PFSK-1 (cell line): ENCODE results near the gene JPH3.
A peak's percentile ranks its signal among the peaks of the same experiment; 100 is the strongest.

Source experiments
- FOXP2 ChIP-seq: optimal IDR thresholded peaks from 2 replicates; pipeline ENCODE3; 2011; ENCODE audit warnings: borderline replicate concordance, control low read depth, inconsistent platforms; ENCODE audit not compliant: insufficient read depth; ENCODE audit errors: extremely low read length, extremely low read depth
- POLR2AphosphoS5 ChIP-seq: IDR thresholded peaks from 2 replicates; pipeline ENCODE4 v1.6.1; 2012; ENCODE audit warnings: low read depth, mild to moderate bottlenecking, control low read depth, low read length, moderate library complexity
- SIN3A ChIP-seq: IDR thresholded peaks from 2 replicates; pipeline ENCODE4 v1.6.1; 2012; ENCODE audit warnings: mild to moderate bottlenecking, low read length, moderate library complexity, borderline replicate concordance; ENCODE audit not compliant: insufficient read depth
- TAF1 ChIP-seq: IDR thresholded peaks from 2 replicates; pipeline ENCODE4 v1.6.1; 2012; ENCODE audit warnings: low read length, control low read depth, borderline replicate concordance; ENCODE audit not compliant: insufficient read depth
- TF ChIP-seq, protein P1 (sequence below), 2 experiments: IDR thresholded peaks; 2 replicates each; pipeline versions ENCODE4 v1.6.1 to v1.8.0; 2011 to 2012; ENCODE audit warnings: low read depth in 2 of 2, low read length in 2 of 2, control low read depth in 1 of 2, inconsistent platforms in 1 of 2, mild to moderate bottlenecking in 1 of 2, moderate library complexity in 1 of 2; ENCODE audit not compliant: insufficient read depth in 1 of 2

JPH3 gene

DNA sequence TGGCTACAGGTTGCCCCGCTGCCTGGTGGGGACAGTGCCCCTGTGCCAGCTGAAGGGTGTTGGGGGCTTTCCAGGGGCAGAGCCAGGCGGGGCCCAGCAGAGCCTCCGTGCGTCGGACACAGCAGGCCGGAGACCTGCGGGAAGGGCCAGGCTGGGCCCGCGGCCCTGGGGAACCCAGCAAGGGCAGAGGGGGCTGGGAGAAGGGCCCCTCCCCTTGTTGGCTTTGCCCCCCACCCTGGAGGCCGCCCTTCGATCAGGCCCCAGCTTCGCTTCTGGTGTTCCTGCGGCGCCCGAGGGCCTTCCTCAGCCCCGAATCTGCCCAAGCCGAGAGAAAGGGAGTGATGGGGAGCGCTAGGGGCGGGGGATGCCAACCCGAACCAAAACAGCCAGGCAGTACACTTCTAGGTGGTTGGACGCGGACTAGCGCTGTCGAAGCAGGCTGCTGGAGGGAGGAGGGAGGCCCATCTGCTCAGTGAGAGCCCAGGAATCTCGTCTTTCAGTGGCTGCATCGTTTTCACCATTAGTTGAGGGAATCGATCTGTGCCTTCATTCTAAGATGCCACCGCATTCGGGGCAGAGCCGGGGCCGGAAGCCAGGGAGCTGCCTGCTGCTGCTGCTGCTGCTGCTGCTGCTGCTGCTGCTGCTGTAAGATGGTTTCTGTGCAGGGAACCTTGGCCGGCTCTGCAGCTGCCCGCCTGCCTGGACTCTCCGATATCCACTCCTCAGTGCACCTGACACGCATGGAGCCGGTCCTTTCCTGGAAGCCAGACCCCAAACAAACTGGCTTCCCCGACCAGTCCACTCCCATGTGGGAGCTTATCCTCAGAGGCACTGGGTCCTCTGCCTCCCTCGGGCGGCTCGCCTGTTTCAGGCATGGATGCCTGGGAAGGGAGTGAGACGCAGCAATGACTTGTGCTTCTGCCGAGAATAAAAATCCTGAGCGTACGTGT lies 1.7 kb downstream of the JPH3 start:
- TF ChIP-seq TAF1 (no peak), SIN3A (no peak), POLR2AphosphoS5 (no peak), FOXP2 (no peak)
- TF ChIP-seq, protein P1, sequence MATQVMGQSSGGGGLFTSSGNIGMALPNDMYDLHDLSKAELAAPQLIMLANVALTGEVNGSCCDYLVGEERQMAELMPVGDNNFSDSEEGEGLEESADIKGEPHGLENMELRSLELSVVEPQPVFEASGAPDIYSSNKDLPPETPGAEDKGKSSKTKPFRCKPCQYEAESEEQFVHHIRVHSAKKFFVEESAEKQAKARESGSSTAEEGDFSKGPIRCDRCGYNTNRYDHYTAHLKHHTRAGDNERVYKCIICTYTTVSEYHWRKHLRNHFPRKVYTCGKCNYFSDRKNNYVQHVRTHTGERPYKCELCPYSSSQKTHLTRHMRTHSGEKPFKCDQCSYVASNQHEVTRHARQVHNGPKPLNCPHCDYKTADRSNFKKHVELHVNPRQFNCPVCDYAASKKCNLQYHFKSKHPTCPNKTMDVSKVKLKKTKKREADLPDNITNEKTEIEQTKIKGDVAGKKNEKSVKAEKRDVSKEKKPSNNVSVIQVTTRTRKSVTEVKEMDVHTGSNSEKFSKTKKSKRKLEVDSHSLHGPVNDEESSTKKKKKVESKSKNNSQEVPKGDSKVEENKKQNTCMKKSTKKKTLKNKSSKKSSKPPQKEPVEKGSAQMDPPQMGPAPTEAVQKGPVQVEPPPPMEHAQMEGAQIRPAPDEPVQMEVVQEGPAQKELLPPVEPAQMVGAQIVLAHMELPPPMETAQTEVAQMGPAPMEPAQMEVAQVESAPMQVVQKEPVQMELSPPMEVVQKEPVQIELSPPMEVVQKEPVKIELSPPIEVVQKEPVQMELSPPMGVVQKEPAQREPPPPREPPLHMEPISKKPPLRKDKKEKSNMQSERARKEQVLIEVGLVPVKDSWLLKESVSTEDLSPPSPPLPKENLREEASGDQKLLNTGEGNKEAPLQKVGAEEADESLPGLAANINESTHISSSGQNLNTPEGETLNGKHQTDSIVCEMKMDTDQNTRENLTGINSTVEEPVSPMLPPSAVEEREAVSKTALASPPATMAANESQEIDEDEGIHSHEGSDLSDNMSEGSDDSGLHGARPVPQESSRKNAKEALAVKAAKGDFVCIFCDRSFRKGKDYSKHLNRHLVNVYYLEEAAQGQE (IDR thresholded peaks at IDR 0.05; ENCODE audit: insufficient read depth in 1 of 2, low read depth in 2 of 2, low read length in 2 of 2), result no peak

DNA sequence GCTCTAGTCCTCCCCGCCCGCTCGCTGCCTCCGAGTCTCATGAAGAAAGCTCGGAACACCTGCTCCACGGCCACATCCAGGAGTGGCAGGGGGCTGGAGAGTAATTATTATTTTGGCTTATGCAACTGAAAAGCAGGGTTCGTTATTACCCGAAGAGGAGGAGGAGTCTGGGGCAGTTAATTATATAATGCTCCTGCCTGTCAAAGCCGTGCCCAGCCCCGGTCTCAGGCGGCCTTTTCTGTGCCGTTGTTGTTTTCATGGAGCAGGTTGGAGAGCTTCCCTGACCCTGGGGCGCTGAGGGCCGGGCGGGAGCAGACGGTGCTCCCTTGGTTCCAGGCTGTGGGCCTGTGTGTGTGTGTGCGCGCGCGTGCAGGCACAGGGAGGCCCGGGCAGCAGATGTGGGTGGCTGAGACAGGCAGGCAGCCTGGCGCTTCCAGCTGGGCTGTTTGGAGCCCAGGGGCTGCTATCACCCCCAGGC lies 2.4 kb downstream of the JPH3 start:
- TF ChIP-seq, protein P1 (IDR thresholded peaks at IDR 0.05; ENCODE audit: insufficient read depth in 1 of 2, low read depth in 2 of 2, low read length in 2 of 2), result no peak
- TF ChIP-seq TAF1 (no peak), FOXP2 (no peak), SIN3A (no peak), POLR2AphosphoS5 (no peak)

DNA sequence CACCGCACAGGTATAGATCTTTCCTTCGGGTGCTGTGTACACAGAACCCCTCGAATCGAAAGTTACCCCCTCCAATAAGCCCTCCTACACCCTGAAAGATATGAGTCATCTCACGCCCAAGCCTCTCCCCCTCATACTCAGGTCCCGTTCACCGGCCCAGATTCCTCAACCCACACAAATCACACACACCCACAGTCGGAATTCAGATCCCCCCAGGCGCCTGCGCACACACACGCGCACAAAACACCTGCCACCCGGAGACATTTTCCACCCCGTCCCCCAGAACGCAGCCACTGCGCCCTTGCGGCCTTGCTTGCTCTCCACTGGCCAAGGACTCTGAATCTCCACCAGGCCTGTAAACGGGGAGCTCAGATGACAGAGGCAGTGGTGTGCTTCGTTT lies 4.9 kb downstream of the JPH3 start:
- TF ChIP-seq TAF1, result no peak
- TF ChIP-seq, protein P1 (IDR thresholded peaks at IDR 0.05; ENCODE audit: insufficient read depth in 1 of 2, low read depth in 2 of 2, low read length in 2 of 2), result peak in 1 of 2 experiments; percentile 22; a peak in 1 of 4 replicates
- TF ChIP-seq SIN3A, result no peak
- TF ChIP-seq FOXP2, result no peak
- TF ChIP-seq POLR2AphosphoS5, result no peak

DNA sequence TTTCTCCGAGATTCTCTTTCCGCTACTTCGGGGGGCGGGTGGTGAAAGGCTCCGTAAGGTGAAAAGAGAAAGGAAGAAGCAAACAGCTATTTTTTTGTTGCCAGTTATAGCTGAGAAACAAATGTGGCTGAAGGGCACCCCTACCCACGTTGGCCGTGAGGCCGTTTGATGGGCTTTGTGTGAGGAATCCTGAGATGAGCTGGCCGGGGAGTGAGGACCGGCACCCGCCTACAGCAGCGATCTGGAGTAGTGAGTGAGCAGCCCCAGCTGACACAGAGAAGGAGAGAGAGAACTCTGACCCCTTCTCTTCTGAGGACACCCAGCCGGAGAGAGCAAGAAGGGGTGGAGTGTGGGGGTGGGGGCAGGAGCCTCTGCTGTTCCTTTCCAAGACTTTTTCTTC lies 5.6 kb downstream of the JPH3 start:
- TF ChIP-seq POLR2AphosphoS5, result no peak

DNA sequence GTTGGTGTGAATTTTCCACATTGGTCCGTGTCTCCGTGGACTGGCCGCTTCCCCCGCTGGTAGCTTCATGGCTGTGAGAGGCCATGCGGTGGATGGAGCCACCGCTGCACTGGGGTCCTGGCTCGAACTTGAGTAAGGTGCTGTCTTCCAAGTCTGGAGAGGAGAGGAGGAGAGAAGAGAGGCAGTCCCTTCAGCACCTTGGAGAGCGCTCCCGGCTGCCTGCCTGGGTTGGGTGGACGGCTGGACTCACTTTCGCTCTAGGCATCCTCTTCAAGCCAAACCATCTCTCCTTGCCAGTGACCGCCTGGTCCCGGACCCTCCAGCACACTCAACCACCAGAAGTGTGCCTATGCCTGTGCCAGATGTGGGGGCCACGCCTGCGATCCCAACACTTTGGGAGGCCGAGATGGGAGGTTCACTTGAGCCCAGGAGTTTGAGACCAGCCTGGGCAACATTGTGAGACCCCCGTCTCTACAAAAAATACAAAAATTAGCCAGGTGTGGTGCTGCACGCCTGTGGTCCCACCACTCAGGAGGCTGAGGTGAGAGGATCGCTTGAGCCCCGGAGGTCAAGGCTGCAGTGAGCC lies 6.2 kb downstream of the JPH3 start:
- TF ChIP-seq FOXP2, result no peak
- TF ChIP-seq, protein P1 (IDR thresholded peaks at IDR 0.05; ENCODE audit: insufficient read depth in 1 of 2, low read depth in 2 of 2, low read length in 2 of 2), result peak; percentile 97 to 98
- no peak for TF ChIP-seq TAF1
- TF ChIP-seq POLR2AphosphoS5, result no peak
- peak; percentile 57; the same call in 1 of the 2 replicates for TF ChIP-seq SIN3A
